ENCODE data around the gene OR52J3. TPM values are rescaled to one million over a fixed set of nuclear protein-coding genes. Genes with fewer than 3 reads are reported as not detected.

The OR52J3 gene
- total and polyA plus RNA-seq, 2 of the 8 experiments (the other 6 are each of a cell fraction or from before 2014, with no cell fraction given), result not detected

- H3K4me2 ChIP-seq (ENCODE audit: insufficient read depth in 1 of 2, low read depth in 2 of 2, low read length in 2 of 2), result no peak overlapping the region
- H4K5ac ChIP-seq (ENCODE audit: insufficient read length, low read depth, low read length), result no peak overlapping the region
- DNase-seq (ENCODE audit: low read depth in 1 of 2, low spot score in 2 of 2) (no peak), FAIRE-seq (no peak)
- no peaks in the 10 kb centered on the region for H3K27me3 ChIP-seq (replicated peaks in 1 of 4; ENCODE audit: control insufficient read depth in 3 of 4, extremely low read depth in 1 of 4, insufficient read depth in 3 of 4, low read length in 3 of 4)
- H3K79me1 ChIP-seq (ENCODE audit: low read depth, low read length), result no peaks in the 10 kb centered on the region
- H3K27ac ChIP-seq (ENCODE audit: low read depth, low read length), result no peak overlapping the region
- no peak overlapping the region for H2BK5ac ChIP-seq (ENCODE audit: low read depth, low read length)
- no peak overlapping the region for H3K23ac ChIP-seq (ENCODE audit: insufficient read length)
- no peaks in the 10 kb centered on the region for H4K20me1 ChIP-seq (replicated peaks in 1 of 2; ENCODE audit: control insufficient read depth in 1 of 2, insufficient read depth in 2 of 2, low read length in 2 of 2)
- H3K23me2 ChIP-seq (ENCODE audit: low read depth, low read length), result no peaks in the 10 kb centered on the region
- ChIA-PET POLR2A (ENCODE audit: partially characterized antibody) (no interaction called here), CTCF (ENCODE audit: partially characterized antibody) (no interaction called here)
- no peak overlapping the region for H3K4me3 ChIP-seq (ENCODE audit: extremely low read depth in 1 of 4, insufficient read depth in 2 of 4, low read depth in 3 of 4, low read length in 4 of 4)
- no peak overlapping the region for H2AK5ac ChIP-seq (ENCODE audit: low read depth, low read length)
- no peak overlapping the region for H3K56ac ChIP-seq (replicated peaks; ENCODE audit: insufficient read length, low read depth, low read length)
- H4K8ac ChIP-seq (ENCODE audit: extremely low read depth, insufficient read depth, low read length), result no peak overlapping the region
- no peaks in the 10 kb centered on the region for H3K79me2 ChIP-seq (ENCODE audit: control insufficient read depth in 1 of 2, insufficient read depth in 2 of 2, low read length in 2 of 2)
- no peak overlapping the region for H2BK20ac ChIP-seq (ENCODE audit: low read length)
- peaks cover 0 to 3% (median 0%) of the 10 kb centered on the region in 4 experiments; a peak in 1 of 7 replicates for H3K4me1 ChIP-seq (replicated peaks in 1 of 4; ENCODE audit: control insufficient read depth in 3 of 4, insufficient read depth in 4 of 4, low read length in 3 of 4)
- no peak overlapping the region for H4K91ac ChIP-seq (replicated peaks; ENCODE audit: insufficient read length, low read length)
- H2BK15ac ChIP-seq (ENCODE audit: low read length), result no peak overlapping the region
- 88% methylated on average over 2 of the region's 2 CpGs; no CpG with 5 or more reads in 1 of the 2 experiments for WGBS, 2 experiments (ENCODE audit: extremely low coverage in 1 of 2, insufficient coverage in 1 of 2, insufficient read length in 1 of 2, insufficient replicate concordance in 2 of 2, low coverage in 1 of 2, low lambda C conversion rate in 2 of 2, missing lambda C conversion rate in 1 of 2)
- H3K18ac ChIP-seq (ENCODE audit: extremely low read depth, low read length), result no peak overlapping the region
- no peaks in the 10 kb centered on the region for H3K9me3 ChIP-seq (ENCODE audit: insufficient read depth in 2 of 2, low read depth in 1 of 2, low read length in 1 of 2)
- H3K14ac ChIP-seq (ENCODE audit: insufficient read length), result no peak overlapping the region
- no peak overlapping the region for H2AFZ ChIP-seq (ENCODE audit: low read length)
- H2BK120ac ChIP-seq (replicated peaks; ENCODE audit: low read depth, low read length), result no peak overlapping the region
- H2BK12ac ChIP-seq (ENCODE audit: low read depth, low read length), result no peak overlapping the region
- no peak overlapping the region for H3K4ac ChIP-seq (replicated peaks; ENCODE audit: insufficient read length, low read depth, low read length)
- TF ChIP-seq RBBP5 (IDR thresholded peaks at IDR 0.05; ENCODE audit: borderline replicate concordance, low read depth, low read length) (no peak), TAF7 (optimal IDR thresholded peaks at IDR 0.05; ENCODE audit: borderline replicate concordance, low read depth, low read length) (no peak), SP1 (IDR thresholded peaks at IDR 0.05; ENCODE audit: low read depth, low read length) (no peak)
- no peaks in the 10 kb centered on the region for H3K36me3 ChIP-seq (ENCODE audit: control insufficient read depth in 2 of 4, insufficient read depth in 4 of 4, low read length in 3 of 4)
- no peak overlapping the region for H3K9ac ChIP-seq (replicated peaks in 1 of 4; ENCODE audit: extremely low read depth in 1 of 4, low read depth in 3 of 4, low read length in 3 of 4)
These were observed 2.9 kb upstream of the OR52J3 start for GRCh38 chr11:5043380-5043779.

All from H1 (cell line).